ENCODE measurements around the gene SLC7A6.

DNA sequence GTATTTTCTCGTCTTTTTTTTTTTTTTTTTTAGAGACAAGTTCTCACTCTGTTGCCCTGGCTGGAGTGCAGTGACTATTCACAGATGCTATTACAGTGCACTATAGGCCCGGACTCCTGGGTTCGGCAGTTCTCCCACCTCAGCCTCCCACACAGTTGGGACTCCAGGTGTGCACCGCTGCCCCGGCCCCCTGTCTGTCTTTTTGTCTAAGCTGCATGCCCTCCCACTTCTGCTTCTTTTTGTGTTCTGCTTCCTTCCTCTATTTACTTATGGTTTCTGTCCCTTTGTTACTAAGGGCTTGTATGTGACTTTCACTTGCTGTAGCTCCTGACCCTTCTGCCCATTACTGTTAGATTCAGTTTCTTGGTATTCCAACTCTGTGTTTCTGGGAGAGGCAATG is 20.5 kb downstream of the SLC7A6 start:
- TF ChIP-seq, protein P1, sequence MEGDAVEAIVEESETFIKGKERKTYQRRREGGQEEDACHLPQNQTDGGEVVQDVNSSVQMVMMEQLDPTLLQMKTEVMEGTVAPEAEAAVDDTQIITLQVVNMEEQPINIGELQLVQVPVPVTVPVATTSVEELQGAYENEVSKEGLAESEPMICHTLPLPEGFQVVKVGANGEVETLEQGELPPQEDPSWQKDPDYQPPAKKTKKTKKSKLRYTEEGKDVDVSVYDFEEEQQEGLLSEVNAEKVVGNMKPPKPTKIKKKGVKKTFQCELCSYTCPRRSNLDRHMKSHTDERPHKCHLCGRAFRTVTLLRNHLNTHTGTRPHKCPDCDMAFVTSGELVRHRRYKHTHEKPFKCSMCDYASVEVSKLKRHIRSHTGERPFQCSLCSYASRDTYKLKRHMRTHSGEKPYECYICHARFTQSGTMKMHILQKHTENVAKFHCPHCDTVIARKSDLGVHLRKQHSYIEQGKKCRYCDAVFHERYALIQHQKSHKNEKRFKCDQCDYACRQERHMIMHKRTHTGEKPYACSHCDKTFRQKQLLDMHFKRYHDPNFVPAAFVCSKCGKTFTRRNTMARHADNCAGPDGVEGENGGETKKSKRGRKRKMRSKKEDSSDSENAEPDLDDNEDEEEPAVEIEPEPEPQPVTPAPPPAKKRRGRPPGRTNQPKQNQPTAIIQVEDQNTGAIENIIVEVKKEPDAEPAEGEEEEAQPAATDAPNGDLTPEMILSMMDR (IDR thresholded peaks at IDR 0.05), result no peak
- TF ChIP-seq POLR2A (IDR thresholded peaks at IDR 0.05) (no peak), POLR2AphosphoS5 (IDR thresholded peaks at IDR 0.05) (no peak)

Data from transverse colon (tissue), 4 donors.